DND-41 (cell line): ENCODE measurements around the gene RMND5A.

Experiments used
- EZH2 ChIP-seq: IDR thresholded peaks from 3 replicates; pipeline ENCODE4 v1.6.1; 2012; ENCODE audit warnings: borderline replicate concordance, low read depth, mild to moderate bottlenecking, moderate library complexity, low read length, inconsistent platforms; ENCODE audit not compliant: severe bottlenecking
- TF ChIP-seq, protein P1 (sequence below): IDR thresholded peaks from 2 replicates; pipeline ENCODE4 v1.5.1; 2012; ENCODE audit warnings: borderline replicate concordance, low read length, moderate library complexity, mild to moderate bottlenecking; ENCODE audit not compliant: poor library complexity, severe bottlenecking; ENCODE audit errors: extremely low read depth

DNA sequence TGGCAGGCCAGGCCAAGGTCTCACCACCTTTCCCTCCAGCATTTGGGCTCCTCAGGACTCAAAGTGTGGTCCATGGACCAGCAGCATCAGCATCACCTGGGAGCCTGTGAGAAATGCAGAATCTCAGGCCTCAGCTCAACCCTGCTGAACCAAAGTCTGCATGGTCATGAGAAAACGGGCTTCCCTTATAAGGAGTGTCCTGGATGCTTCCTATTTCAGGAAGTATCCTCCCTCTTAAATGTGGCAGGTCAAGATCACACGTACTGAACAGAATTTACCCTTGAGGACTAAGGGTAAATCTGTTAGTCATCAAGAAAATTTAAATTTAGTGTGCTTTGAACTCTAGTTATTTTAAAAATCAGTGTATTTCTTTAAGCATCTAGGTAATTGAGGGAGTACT lies 58.9 kb downstream of the RMND5A start:
- TF ChIP-seq, protein P1, sequence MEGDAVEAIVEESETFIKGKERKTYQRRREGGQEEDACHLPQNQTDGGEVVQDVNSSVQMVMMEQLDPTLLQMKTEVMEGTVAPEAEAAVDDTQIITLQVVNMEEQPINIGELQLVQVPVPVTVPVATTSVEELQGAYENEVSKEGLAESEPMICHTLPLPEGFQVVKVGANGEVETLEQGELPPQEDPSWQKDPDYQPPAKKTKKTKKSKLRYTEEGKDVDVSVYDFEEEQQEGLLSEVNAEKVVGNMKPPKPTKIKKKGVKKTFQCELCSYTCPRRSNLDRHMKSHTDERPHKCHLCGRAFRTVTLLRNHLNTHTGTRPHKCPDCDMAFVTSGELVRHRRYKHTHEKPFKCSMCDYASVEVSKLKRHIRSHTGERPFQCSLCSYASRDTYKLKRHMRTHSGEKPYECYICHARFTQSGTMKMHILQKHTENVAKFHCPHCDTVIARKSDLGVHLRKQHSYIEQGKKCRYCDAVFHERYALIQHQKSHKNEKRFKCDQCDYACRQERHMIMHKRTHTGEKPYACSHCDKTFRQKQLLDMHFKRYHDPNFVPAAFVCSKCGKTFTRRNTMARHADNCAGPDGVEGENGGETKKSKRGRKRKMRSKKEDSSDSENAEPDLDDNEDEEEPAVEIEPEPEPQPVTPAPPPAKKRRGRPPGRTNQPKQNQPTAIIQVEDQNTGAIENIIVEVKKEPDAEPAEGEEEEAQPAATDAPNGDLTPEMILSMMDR, result no peak
- TF ChIP-seq EZH2, result no peak
